ENCODE measurements around the gene IZUMO1R. TPM values are rescaled to one million over a fixed set of nuclear protein-coding genes. Genes with fewer than 3 reads are reported as not detected.

The IZUMO1R gene
- polyA plus RNA-seq, 1 of the 3 experiments (the other 2 are of a cell fraction), result 0.43 TPM

DNA sequence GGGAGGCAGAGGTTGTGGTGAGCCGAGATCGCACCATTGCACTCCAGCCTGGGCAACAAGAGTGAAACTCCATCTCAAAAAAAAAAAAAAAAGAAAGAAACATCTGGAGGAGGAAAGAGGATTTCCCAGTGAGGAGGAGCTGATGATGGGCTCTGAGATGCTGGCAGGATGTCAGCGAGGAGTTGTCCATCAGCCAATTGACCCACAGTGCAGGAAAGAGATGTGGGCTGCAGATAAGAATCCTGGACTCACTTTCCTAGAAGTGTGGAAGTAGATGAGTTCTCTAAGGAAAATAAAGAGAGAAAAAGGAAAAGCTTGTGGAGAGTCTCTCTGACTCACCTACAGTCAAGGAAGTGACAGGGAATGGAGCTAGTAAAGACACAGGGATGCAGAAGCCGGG, 9.7 kb downstream of the IZUMO1R start:
- TF ChIP-seq FOXJ3 (CRISPR knock-in tag; IDR thresholded peaks at IDR 0.05), result no peak
- no peak for TF ChIP-seq JUND (IDR thresholded peaks at IDR 0.05)
- peak; percentile 61 for TF ChIP-seq TCF12 (IDR thresholded peaks at IDR 0.05)
- peak; percentile 61 for TF ChIP-seq NFIC (IDR thresholded peaks at IDR 0.05; ENCODE audit: borderline replicate concordance)
- peak in 1 of 2 experiments; percentile 50; a peak in 1 of 4 replicates for TF ChIP-seq EP300 (IDR thresholded peaks at IDR 0.05; ENCODE audit: borderline replicate concordance in 1 of 2, low read depth in 1 of 2, low read length in 1 of 2)
- TF ChIP-seq RFX5 (IDR thresholded peaks at IDR 0.05; ENCODE audit: low read length), result no peak
- no peak for TF ChIP-seq ELF1 (IDR thresholded peaks at IDR 0.05)
- TF ChIP-seq YY1 (IDR thresholded peaks at IDR 0.05; ENCODE audit: low read depth), result no peak
- peak; percentile 44; the same call in 1 of the 2 replicates for TF ChIP-seq PBX3 (IDR thresholded peaks at IDR 0.05)
- TF ChIP-seq FOXM1 (IDR thresholded peaks at IDR 0.05; ENCODE audit: low read depth), result no peak
- 28% methylated on average over 4 of the region's 4 CpGs for WGBS (ENCODE audit: low lambda C conversion rate)
- no peak for DNase-seq
- Histone ChIP-seq H3K9me3 (no peaks in the 10 kb centered on the region), H3K4me2 (no peak overlapping the region), H3K36me3 (replicated peaks in 1 of 2; ENCODE audit: control insufficient read depth in 1 of 2, insufficient read depth in 2 of 2, low read length in 1 of 2) (no peaks in the 10 kb centered on the region), H3K79me2 (ENCODE audit: insufficient read depth) (no peaks in the 10 kb centered on the region), H3K27ac (ENCODE audit: low read depth in 2 of 2, low read length in 1 of 2) (no peak overlapping the region), H3K4me3 (ENCODE audit: low read depth in 2 of 2, low read length in 1 of 2) (no peak overlapping the region), H4K20me1 (ENCODE audit: insufficient read depth) (no peaks in the 10 kb centered on the region), H3K9ac (no peak overlapping the region), H3K4me1 (ENCODE audit: control insufficient read depth in 1 of 2, insufficient read depth in 2 of 2, low read depth in 1 of 2, low read length in 1 of 2) (peaks cover 2 to 4% of the 10 kb centered on the region in 2 experiments; a peak in 3 of 4 replicates), H3K27me3 (ENCODE audit: insufficient read depth) (no peaks in the 10 kb centered on the region), H3F3A (replicated peaks; ENCODE audit: insufficient read depth) (peaks cover 3% of the 10 kb centered on the region), H2AFZ (ENCODE audit: low read depth) (no peak overlapping the region), H3K9me2 (no peaks in the 10 kb centered on the region)
- ChIA-PET POLR2A (no interaction called here), CTCF (interaction anchor here (0.6 to 1.6 kb wide), 2 partner anchors 9 to 16 kb away, joined by 3 to 5 read pairs; no protein-coding TSS in a partner anchor)

DNA sequence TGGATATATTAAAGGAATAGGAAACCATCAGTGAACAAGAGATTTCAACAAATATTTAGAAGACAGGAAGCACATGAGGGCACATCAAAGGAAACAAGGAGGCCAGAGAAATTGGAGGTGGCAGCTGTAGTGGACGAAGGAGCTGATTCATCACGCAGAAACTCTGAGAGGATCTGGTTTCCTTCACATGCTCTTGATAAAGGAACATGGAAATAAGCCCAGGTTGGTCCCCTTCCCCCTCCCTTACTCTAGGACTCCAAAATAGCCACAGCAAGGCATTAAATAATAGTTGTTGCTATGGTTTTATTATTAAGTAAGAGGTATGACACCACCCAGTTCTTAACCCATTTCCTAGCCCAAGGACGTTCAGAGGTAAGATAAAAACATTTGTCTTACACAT, 11.3 kb downstream of the IZUMO1R start:
- H3F3A ChIP-seq (replicated peaks; ENCODE audit: insufficient read depth), result peaks cover 3% of the 10 kb centered on the region
- H3K4me3 ChIP-seq (ENCODE audit: low read depth in 2 of 2, low read length in 1 of 2), result no peak overlapping the region
- H3K9ac ChIP-seq, result no peak overlapping the region
- H2AFZ ChIP-seq (ENCODE audit: low read depth), result no peak overlapping the region
- peak overlapping the region in 1 of 2 experiments; percentile 60; a peak in 2 of 4 replicates for H3K27ac ChIP-seq (ENCODE audit: low read depth in 2 of 2, low read length in 1 of 2)
- no peak for DNase-seq
- CTCF ChIA-PET, result no interaction called here
- H3K36me3 ChIP-seq (replicated peaks in 1 of 2; ENCODE audit: control insufficient read depth in 1 of 2, insufficient read depth in 2 of 2, low read length in 1 of 2), result no peaks in the 10 kb centered on the region
- H4K20me1 ChIP-seq (ENCODE audit: insufficient read depth), result no peaks in the 10 kb centered on the region
- 5% methylated on average over 3 of the region's 3 CpGs for WGBS (ENCODE audit: low lambda C conversion rate)
- no peaks in the 10 kb centered on the region for H3K9me2 ChIP-seq
- no peak overlapping the region for H3K4me2 ChIP-seq
- no peaks in the 10 kb centered on the region for H3K9me3 ChIP-seq
- H3K79me2 ChIP-seq (ENCODE audit: insufficient read depth), result no peaks in the 10 kb centered on the region
- POLR2A ChIA-PET, result no interaction called here
- no peaks in the 10 kb centered on the region for H3K27me3 ChIP-seq (ENCODE audit: insufficient read depth)
- H3K4me1 ChIP-seq (ENCODE audit: control insufficient read depth in 1 of 2, insufficient read depth in 2 of 2, low read depth in 1 of 2, low read length in 1 of 2), result peaks cover 2 to 4% of the 10 kb centered on the region in 2 experiments; a peak in 3 of 4 replicates
- TF ChIP-seq RAD21 (IDR thresholded peaks at IDR 0.05; ENCODE audit: low read length) (no peak), MEF2A (IDR thresholded peaks at IDR 0.05; ENCODE audit: borderline replicate concordance, low read depth) (peak; percentile 57; the same call in 1 of the 2 replicates), TEAD4 (IDR thresholded peaks at IDR 0.05; ENCODE audit: borderline replicate concordance, insufficient read depth) (peak; percentile 90), REST (IDR thresholded peaks at IDR 0.05; ENCODE audit: low read depth, low read length) (no peak; the same call in 1 of the 2 replicates), FOXJ3 (CRISPR knock-in tag; IDR thresholded peaks at IDR 0.05) (no peak), GATA2 (CRISPR knock-in tag; IDR thresholded peaks at IDR 0.05) (no peak), GABPA (IDR thresholded peaks at IDR 0.05; ENCODE audit: low read depth) (no peak), RCOR1 (IDR thresholded peaks at IDR 0.05; ENCODE audit: low read length) (no peak), ZBTB33 (IDR thresholded peaks at IDR 0.05; ENCODE audit: borderline replicate concordance, low read depth) (0 out of 2 replicates have a peak, but pooled peaks have one; percentile 58), YY1 (IDR thresholded peaks at IDR 0.05; ENCODE audit: low read depth) (0 out of 2 replicates have a peak, but pooled peaks have one; percentile 17), EZH2phosphoT487 (IDR thresholded peaks at IDR 0.05; ENCODE audit: borderline replicate concordance, low read depth) (no peak), FOSL2 (IDR thresholded peaks at IDR 0.05; ENCODE audit: borderline replicate concordance, low read depth) (peak; percentile 84), FOXM1 (IDR thresholded peaks at IDR 0.05; ENCODE audit: low read depth) (no peak), RFX5 (IDR thresholded peaks at IDR 0.05; ENCODE audit: low read length) (no peak), NFIC (IDR thresholded peaks at IDR 0.05; ENCODE audit: borderline replicate concordance) (peak; percentile 75), IRF3 (IDR thresholded peaks at IDR 0.05; ENCODE audit: low read depth, low read length) (no peak)
